Hepatocyte (in vitro differentiated cells): Measurements from ENCODE around the gene LPAR1. TPM values are rescaled to one million over a fixed set of nuclear protein-coding genes. Genes with fewer than 3 reads are reported as not detected.

ENCODE experiments used
- DNase-seq: peaks from one replicate; pipeline ENCODE4 v3.0.0-alpha.2; 2016; ENCODE audit warnings: low spot score
- H2AFZ ChIP-seq: fragments of 200-600 bp; sonication (generic); 2 replicates; pipeline ENCODE4 v1.6.0; 2016; ENCODE audit warnings: antibody characterized with exemption, mild to moderate bottlenecking
- H3K27ac ChIP-seq: fragments of 200-600 bp; sonication (generic); 2 replicates; pipeline ENCODE4 v1.5.1; 2016; ENCODE audit warnings: mild to moderate bottlenecking
- H3K27me3 ChIP-seq: fragments of 200-600 bp; sonication (generic); 2 replicates; pipeline ENCODE4 v1.6.1; 2016
- H3K36me3 ChIP-seq: fragments of 200-600 bp; sonication (generic); replicated peaks from 2 replicates; pipeline ENCODE4 v1.5.1; 2016; ENCODE audit warnings: low read depth; ENCODE audit not compliant: insufficient read depth
- H3K4me1 ChIP-seq: fragments of 200-600 bp; sonication (generic); 2 replicates; pipeline ENCODE4 v1.5.1; 2016; ENCODE audit warnings: mild to moderate bottlenecking, moderate library complexity; ENCODE audit not compliant: insufficient read depth
- H3K4me2 ChIP-seq: fragments of 200-600 bp; sonication (generic); 2 replicates; pipeline ENCODE4 v1.6.0; 2016
- H3K4me3 ChIP-seq: fragments of 200-600 bp; sonication (generic); 2 replicates; pipeline ENCODE4 v1.5.1; 2016; ENCODE audit warnings: mild to moderate bottlenecking
- H3K79me2 ChIP-seq: fragments of 200-600 bp; sonication (generic); 2 replicates; pipeline ENCODE4 v1.6.0; 2017; ENCODE audit warnings: mild to moderate bottlenecking
- H3K9me2 ChIP-seq: fragments of 200-600 bp; sonication (generic); replicated peaks from 2 replicates; pipeline ENCODE4 v1.6.0; 2017; ENCODE audit warnings: mild to moderate bottlenecking; ENCODE audit not compliant: insufficient read depth
- H3K9me3 ChIP-seq: fragments of 200-600 bp; sonication (generic); 2 replicates; pipeline ENCODE4 v1.5.1; 2016; ENCODE audit warnings: low read depth, mild to moderate bottlenecking
- H4K20me1 ChIP-seq: fragments of 200-600 bp; sonication (generic); 2 replicates; pipeline ENCODE4 v1.6.0; 2016; ENCODE audit warnings: mild to moderate bottlenecking; ENCODE audit not compliant: insufficient read depth, poor library complexity, severe bottlenecking
- CTCF ChIP-seq: fragments of 200-600 bp; sonication (generic); IDR thresholded peaks from 2 replicates; pipeline ENCODE4 v1.5.1; 2016; ENCODE audit warnings: antibody characterized with exemption, mild to moderate bottlenecking; ENCODE audit not compliant: poor library complexity
- EZH2 ChIP-seq: fragments of 200-600 bp; sonication (generic); IDR thresholded peaks from 2 replicates; pipeline ENCODE4 v1.6.1; 2016; ENCODE audit warnings: antibody characterized with exemption, mild to moderate bottlenecking, borderline replicate concordance
- EZH2phosphoT487 ChIP-seq: fragments of 200-600 bp; sonication (generic); IDR thresholded peaks from one replicate; pipeline ENCODE4 v1.6.1; 2018; ENCODE audit warnings: antibody characterized with exemption, mild to moderate bottlenecking, low read depth, moderate library complexity; ENCODE audit not compliant: unreplicated experiment, severe bottlenecking
- WGBS: methylation state at CpG from one replicate; pipeline ENCODE4 v1.1.6; 2016; ENCODE audit warnings: low lambda C conversion rate; ENCODE audit errors: missing lambda C conversion rate; 5-methylcytosine and 5-hydroxymethylcytosine counted together
- polyA plus RNA-seq: library from polyadenylated mRNA; unstranded; fragments of >200 nt; fragmentation: Nextera tagmentation; extraction: Ambion mirVana; gene quantifications from 2 replicates; pipeline ENCODE4 v1.2.1, GENCODE V29; 2016
- total RNA-seq: library from RNA; depleted of rRNA; stranded (reverse); fragments of >200 nt; gene quantifications from 2 replicates; pipeline ENCODE4 v1.2.3, GENCODE V29; 2014

Gene LPAR1
- total and polyA plus RNA-seq, 2 experiments from 2014 or later = 20.2 to 36.8 TPM

GRCh38 chr9:110891760-110892159 is 146.5 kb downstream of the LPAR1 start:
- Histone ChIP-seq H3K4me1 (no peaks in the 10 kb centered on the region), H4K20me1 (no peaks in the 10 kb centered on the region), H3K4me2 (no peak overlapping the region), H3K9me2 (no peaks in the 10 kb centered on the region), H3K27me3 (no peaks in the 10 kb centered on the region), H2AFZ (no peak overlapping the region), H3K36me3 (no peaks in the 10 kb centered on the region), H3K9me3 (no peaks in the 10 kb centered on the region), H3K79me2 (no peaks in the 10 kb centered on the region), H3K4me3 (no peak overlapping the region), H3K27ac (no peak overlapping the region)
- 80% methylated on average over 3 of the region's 3 CpGs for WGBS
- no peak for TF ChIP-seq EZH2
- TF ChIP-seq CTCF = no peak
- no peak for TF ChIP-seq EZH2phosphoT487
- no peak for DNase-seq

GRCh38 chr9:110890416-110890815 is 147.9 kb downstream of the LPAR1 start:
- no peaks in the 10 kb centered on the region for H3K9me3 ChIP-seq
- H3K36me3 ChIP-seq = no peaks in the 10 kb centered on the region
- no peaks in the 10 kb centered on the region for H3K9me2 ChIP-seq
- no peak overlapping the region for H2AFZ ChIP-seq
- TF ChIP-seq CTCF (no peak), EZH2 (no peak)
- H3K27ac ChIP-seq = no peak overlapping the region
- H3K4me1 ChIP-seq = no peaks in the 10 kb centered on the region
- no peaks in the 10 kb centered on the region for H3K79me2 ChIP-seq
- H3K27me3 ChIP-seq = no peaks in the 10 kb centered on the region
- H3K4me2 ChIP-seq = no peak overlapping the region
- no peak for DNase-seq
- H3K4me3 ChIP-seq = no peak overlapping the region
- H4K20me1 ChIP-seq = no peaks in the 10 kb centered on the region

GRCh38 chr9:110887276-110887675 is 151.0 kb downstream of the LPAR1 start:
- Histone ChIP-seq H3K36me3 (no peaks in the 10 kb centered on the region), H3K27ac (no peak overlapping the region), H3K9me3 (no peaks in the 10 kb centered on the region), H3K9me2 (no peaks in the 10 kb centered on the region), H2AFZ (no peak overlapping the region), H3K4me3 (no peak overlapping the region), H3K79me2 (peaks cover 2% of the 10 kb centered on the region), H3K4me1 (no peaks in the 10 kb centered on the region), H3K4me2 (no peak overlapping the region), H4K20me1 (no peaks in the 10 kb centered on the region), H3K27me3 (no peaks in the 10 kb centered on the region)
- WGBS = 98% methylated on average over 3 of the region's 3 CpGs
- no peak for TF ChIP-seq EZH2
- no peak for TF ChIP-seq CTCF
- TF ChIP-seq EZH2phosphoT487 = no peak
- DNase-seq = no peak

GRCh38 chr9:110886832-110887231 is 151.4 kb downstream of the LPAR1 start:
- Histone ChIP-seq H3K9me2 (no peaks in the 10 kb centered on the region), H3K27ac (no peak overlapping the region), H3K4me2 (no peak overlapping the region), H3K36me3 (no peaks in the 10 kb centered on the region), H4K20me1 (no peaks in the 10 kb centered on the region), H3K4me1 (no peaks in the 10 kb centered on the region), H2AFZ (no peak overlapping the region), H3K27me3 (no peaks in the 10 kb centered on the region), H3K4me3 (no peak overlapping the region), H3K9me3 (no peaks in the 10 kb centered on the region), H3K79me2 (peaks cover 6% of the 10 kb centered on the region)
- TF ChIP-seq CTCF = no peak
- no peak for TF ChIP-seq EZH2phosphoT487
- no peak for TF ChIP-seq EZH2
- WGBS = 45% methylated on average over 1 of the region's 1 CpG
- DNase-seq = no peak
